GM23338 (cell line): ENCODE data around the gene DUSP8.

ENCODE experiments used
- CREB1 ChIP-seq: fragments of 250-450 bp; sonication (Bioruptor Pico); IDR thresholded peaks from 2 replicates; pipeline ENCODE4 v1.5.0; 2020; ENCODE audit warnings: low read depth, mild to moderate bottlenecking, moderate library complexity
- CTCF ChIP-seq, 2 experiments: fragments of 200-600 bp in 1 of 2; sonication (generic) in 1 of 2; conservative IDR thresholded peaks; 2 replicates each; pipeline versions ENCODE4 v1.5.1 to v1.6.1; 2016 to 2017; ENCODE audit warnings: antibody characterized with exemption in 2 of 2, low read depth in 2 of 2, mild to moderate bottlenecking in 2 of 2, moderate library complexity in 1 of 2
- ETS1 ChIP-seq: IDR thresholded peaks from 2 replicates; pipeline ENCODE4 v1.6.1; 2016; ENCODE audit warnings: antibody characterized with exemption
- EZH2 ChIP-seq: fragments of 200-600 bp; sonication (generic); IDR thresholded peaks from one replicate; pipeline ENCODE4 v1.8.0; 2017; ENCODE audit warnings: antibody characterized with exemption, mild to moderate bottlenecking, low read depth; ENCODE audit not compliant: unreplicated experiment
- EZH2phosphoT487 ChIP-seq: fragments of 200-600 bp; sonication (generic); IDR thresholded peaks from one replicate; pipeline ENCODE4 v1.8.1; 2018; ENCODE audit warnings: antibody characterized with exemption; ENCODE audit not compliant: unreplicated experiment
- POLR2AphosphoS5 ChIP-seq: IDR thresholded peaks from 2 replicates; pipeline ENCODE4 v1.6.1; 2016; ENCODE audit warnings: antibody characterized with exemption, low read depth
- REST ChIP-seq: IDR thresholded peaks from one replicate; pipeline ENCODE4 v1.6.1; 2018; ENCODE audit warnings: antibody characterized with exemption; ENCODE audit not compliant: unreplicated experiment
- STAT1 ChIP-seq: IDR thresholded peaks from one replicate; pipeline ENCODE4 v1.6.1; 2016; ENCODE audit warnings: antibody characterized with exemption; ENCODE audit not compliant: unreplicated experiment
- ZNF331 ChIP-seq: fragments of 250-450 bp; sonication (Bioruptor Pico); IDR thresholded peaks from 2 replicates; pipeline ENCODE4 v1.5.0; 2020; ENCODE audit warnings: low read depth, mild to moderate bottlenecking, moderate library complexity
- ZNF462 ChIP-seq: fragments of 250-450 bp; sonication (Bioruptor Pico); IDR thresholded peaks from 2 replicates; pipeline ENCODE4 v1.5.0; 2020; ENCODE audit warnings: mild to moderate bottlenecking, moderate library complexity

GRCh38 chr11:1545432-1545831 is 26.6 kb downstream of the DUSP8 start:
- TF ChIP-seq POLR2AphosphoS5 (no peak), STAT1 (no peak), CTCF (conservative IDR thresholded peaks at IDR 0.05; ENCODE audit: low read depth in 2 of 2) (no peak), ZNF331 (no peak), EZH2 (no peak), CREB1 (CRISPR knock-in tag) (no peak), EZH2phosphoT487 (no peak), REST (no peak), ZNF462 (no peak), ETS1 (no peak)
